Measurements from ENCODE around the gene TGFBR3.

TGFBR3 gene

DNA sequence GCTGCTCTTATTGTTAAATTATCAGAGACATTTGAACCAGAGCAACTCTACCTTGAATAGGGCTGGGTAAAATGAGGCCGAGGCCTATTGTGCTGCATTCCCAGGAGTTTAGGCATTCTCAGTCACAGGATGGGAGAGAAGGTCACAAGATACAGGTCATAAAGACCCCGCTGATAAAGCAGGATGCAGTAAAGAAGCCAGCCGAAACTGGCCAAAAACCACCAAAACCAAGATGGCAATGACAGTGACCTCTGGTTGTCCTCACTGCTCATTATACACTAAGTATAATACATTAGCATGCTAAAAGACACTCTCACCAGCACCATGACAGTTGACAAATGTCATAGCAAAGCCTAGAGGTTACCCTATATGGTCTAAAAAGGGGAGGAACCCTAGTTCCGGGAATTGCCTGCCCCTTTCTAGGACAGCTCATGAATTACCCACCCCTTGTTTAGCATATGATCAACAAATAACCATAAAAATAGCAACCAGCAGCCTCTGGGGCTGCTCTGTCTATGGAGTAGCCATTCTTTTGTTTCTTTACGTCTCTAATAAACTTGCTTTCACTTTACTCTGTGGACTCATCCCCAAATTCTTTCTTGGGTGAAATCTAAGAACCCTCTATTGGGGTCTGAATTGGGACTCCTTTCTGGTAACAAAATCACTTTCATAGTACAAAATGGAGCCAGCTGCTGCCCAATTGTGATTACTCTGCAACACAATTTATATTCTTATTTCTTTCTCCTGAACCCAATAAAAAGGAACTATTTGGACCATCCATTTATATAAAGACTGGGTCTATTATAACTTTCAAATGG, 179.6 kb downstream of the TGFBR3 start:
- no peak for FAIRE-seq

GRCh38 chr1:91704746-91705145, 181.2 kb downstream of the TGFBR3 start:
- no peak for FAIRE-seq

DNA sequence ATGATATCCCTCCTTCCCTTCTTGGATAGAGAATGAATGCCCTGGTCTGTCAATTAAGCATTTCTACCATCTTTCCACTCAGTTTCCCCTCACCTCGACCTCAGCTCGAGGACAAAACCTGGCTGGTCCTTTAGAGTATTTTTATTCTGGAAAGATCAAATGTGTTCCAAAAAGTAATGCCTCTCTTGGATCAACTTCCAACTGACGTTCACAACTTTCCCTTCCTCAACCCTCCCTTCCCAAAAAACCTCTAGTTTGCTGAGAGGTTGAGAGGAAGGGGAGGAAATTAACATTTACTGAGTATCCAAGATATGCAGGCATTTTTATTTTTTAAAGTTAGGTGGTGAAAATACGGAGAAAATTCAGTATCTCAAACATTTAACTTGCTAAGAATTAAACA, 182.9 kb downstream of the TGFBR3 start:
- FAIRE-seq, result no peak

DNA sequence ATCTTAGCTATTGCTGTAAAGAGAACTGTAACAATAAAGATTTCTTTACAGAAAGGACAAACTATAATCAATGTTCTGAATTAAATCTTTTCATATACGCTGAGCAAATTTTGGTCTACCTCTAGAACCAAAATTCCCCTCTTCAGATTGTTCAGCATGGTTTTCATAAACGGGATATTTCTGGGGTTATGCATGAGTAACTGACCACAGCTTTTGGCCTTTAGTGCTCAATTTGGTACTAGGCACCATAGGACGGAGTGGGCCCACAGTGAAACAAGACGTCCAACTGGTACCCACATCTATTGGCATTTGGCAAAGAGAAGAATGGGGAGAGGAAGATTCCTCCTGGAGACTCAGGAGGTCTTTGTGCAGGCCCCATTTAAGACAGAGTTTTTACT, 184.5 kb downstream of the TGFBR3 start:
- FAIRE-seq, result no peak

GRCh38 chr1:91700771-91701471, 185.0 kb downstream of the TGFBR3 start:
- FAIRE-seq, result no peak

GRCh38 chr1:91700332-91700731, 185.6 kb downstream of the TGFBR3 start:
- no peak for FAIRE-seq

- FAIRE-seq, result no peak
Measured at GRCh38 chr1:91699339-91699974, 186.5 kb downstream of the TGFBR3 start.

DNA sequence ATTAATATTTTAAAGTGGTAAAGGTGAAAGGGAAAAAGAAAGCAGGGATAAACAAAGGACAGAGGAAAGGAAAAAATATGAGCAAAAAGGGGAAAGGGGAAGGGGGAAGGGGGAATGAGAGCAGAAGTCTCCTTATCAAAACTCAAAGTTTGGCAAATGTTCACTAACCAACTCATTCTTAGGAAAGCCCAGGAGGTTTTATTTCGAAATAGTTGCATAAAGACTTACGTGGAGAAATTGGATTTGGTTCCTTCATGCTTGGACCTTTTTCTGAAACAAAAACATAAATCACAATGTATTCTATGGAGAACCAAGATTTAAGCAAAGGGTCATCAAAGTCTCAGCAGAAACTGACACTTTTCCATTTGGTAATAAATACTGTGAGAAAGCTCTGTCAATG, 188.1 kb downstream of the TGFBR3 start:
- no peak for FAIRE-seq

GRCh38 chr1:91697416-91697815, 188.5 kb downstream of the TGFBR3 start:
- no peak for FAIRE-seq

GRCh38 chr1:91696321-91696720, 189.6 kb downstream of the TGFBR3 start:
- no peak for FAIRE-seq

DNA sequence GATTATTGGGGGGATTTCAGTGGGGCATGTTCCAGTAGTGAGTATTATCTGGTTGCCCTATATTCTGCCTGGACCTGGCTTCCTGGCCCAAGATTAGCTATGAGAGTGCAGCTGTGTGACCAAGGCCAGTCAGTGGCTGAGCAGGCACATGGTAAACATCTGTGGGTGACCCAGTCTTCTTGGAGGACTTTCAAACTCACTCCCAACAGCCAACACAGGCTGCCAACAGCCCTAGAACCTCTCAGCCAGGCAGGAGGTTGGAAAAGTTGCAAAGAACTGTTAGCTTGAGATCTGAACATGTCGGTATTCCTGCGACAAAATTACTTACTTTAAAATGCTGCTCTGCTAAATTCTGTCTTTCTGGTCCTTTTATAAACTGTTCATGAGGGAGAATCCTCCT, 192.4 kb downstream of the TGFBR3 start:
- no peak for FAIRE-seq

- no peak for FAIRE-seq
Measured at GRCh38 chr1:91691525-91691924, 194.4 kb downstream of the TGFBR3 start.

DNA sequence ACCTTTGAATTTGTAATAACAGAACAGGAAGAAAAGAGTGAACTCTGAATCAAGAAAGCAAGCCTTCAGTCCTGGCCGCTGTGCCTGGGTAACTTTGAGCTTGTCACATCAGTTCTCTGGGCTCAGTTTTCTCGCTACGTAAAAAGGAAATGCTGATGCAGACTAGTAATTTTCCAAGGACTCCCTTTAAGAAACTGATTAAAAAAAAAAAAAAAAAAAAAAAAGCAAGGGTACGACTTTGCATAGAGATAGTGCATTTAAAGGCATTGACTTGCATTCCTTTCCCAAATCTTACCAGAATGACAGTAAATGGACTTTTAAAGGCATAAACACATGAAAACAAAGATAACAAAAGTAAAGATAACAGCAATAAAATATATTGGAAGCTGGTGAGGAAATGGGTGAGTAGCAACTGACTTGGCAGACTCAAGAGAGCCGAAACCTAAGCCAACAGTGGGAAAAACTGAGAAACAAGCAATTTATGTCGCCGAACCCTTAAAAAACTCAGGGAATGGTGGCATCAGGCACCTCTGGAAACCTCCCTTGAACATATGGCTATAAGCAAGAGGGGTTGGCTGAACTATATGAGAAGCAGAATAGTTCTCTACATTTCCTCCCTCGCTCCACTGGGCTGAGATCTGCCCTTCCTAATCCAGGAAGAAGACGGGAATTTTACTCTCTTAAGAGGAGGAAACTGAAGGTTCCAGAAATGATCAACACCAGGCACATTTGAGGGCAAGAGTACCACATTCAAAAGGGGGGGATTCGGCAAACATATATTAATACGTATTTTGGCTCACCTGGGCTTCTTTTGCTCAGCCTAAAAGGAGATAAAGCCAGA, 196.1 kb downstream of the TGFBR3 start:
- no peak for FAIRE-seq

GRCh38 chr1:91687452-91687851, 198.5 kb downstream of the TGFBR3 start:
- no peak for FAIRE-seq

DNA sequence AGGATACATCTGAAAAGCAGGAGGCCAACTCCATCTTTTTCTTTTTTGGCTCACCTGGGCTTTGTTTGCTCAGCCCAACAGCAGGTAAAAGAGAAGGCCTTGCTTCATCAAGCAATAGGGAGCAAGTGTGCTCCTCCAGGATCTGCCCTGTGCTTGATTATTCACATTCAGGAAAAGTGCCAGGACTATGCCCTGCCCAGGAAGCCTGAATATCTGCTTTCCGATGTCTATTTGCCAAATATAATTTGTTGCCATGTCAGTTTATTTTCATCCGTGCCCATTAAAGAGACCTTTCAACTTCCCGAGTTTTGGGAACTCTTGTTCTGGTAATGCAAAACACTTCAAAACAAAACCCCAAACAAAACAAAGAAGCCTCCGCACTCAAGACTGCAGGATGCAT, 200.0 kb downstream of the TGFBR3 start:
- no peak for FAIRE-seq

- no peak for FAIRE-seq
Measured at GRCh38 chr1:91684481-91685196, 201.3 kb downstream of the TGFBR3 start.

- no peak for FAIRE-seq
Measured at GRCh38 chr1:91683598-91683951, 202.4 kb downstream of the TGFBR3 start.

DNA sequence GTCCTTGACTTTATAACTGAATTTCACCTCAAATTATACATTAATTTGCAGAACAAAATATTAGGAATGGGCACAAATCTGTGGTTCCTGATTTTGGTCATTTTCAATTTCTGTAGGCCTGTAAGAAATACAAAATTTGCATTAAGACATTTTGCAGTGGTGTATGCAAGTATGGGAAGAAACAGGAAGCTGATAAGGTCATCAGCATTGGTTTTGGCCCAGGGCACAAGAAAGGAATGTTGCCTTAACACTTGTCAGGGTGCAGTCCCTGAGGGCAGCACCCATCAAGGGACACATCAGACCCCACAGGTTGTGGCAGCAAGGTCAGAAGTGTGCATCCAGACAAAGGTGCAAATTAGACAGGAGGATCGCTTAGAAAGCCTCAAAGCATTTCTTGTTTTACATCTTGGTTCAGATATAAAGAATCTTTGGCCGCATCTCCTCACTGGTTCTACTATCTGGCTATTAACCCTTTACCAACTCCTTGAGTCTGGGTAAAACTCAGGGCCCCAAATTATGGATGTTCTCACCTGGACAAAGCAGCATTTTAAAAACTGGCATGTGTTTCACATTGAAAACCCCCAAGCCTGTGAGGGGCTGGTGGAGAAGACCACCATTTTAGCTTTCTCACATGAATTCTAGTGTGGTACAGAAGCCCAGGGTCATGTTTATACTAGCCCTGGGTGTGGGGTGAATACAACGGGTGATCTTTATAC, 202.9 kb downstream of the TGFBR3 start:
- FAIRE-seq, result no peak

GRCh38 chr1:91680556-91681155, 205.3 kb downstream of the TGFBR3 start:
- no peak for FAIRE-seq

DNA sequence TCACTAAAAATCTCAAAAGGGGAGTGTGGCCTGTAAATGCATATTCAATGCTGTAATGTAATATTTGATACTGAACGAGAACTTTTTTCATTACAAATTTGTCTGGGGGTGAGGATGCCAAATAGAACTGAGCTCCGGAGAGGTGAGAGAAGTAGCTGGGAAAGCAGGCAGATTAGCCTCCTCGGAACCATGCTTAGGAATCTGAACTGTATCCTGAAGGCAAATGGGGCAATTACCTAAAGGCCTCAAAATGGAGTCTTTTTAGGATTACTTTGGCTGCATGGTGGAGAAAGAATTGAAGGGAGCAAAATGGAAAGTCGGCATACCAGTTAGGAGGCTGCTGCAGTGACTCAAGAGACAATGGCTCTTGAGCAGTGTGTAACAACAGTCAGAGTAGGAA, 206.5 kb downstream of the TGFBR3 start:
- FAIRE-seq, result no peak

GRCh38 chr1:91676030-91676429, 209.9 kb downstream of the TGFBR3 start:
- no peak for FAIRE-seq
